Neural crest cell (in vitro differentiated cells): ENCODE results near the gene TMEM175. TPM values are rescaled to one million over a fixed set of nuclear protein-coding genes. Genes with fewer than 3 reads are reported as not detected.

ENCODE experiments used
- DNase-seq: peaks from one replicate; pipeline ENCODE4 v3.0.0; 2021; ENCODE audit warnings: low read depth, mixed read lengths, low spot score
- H3K27ac Mint-ChIP-seq: one replicate; pipeline ENCODE4 v1.8.0; 2021; ENCODE audit warnings: mild to moderate bottlenecking, mixed read lengths; ENCODE audit not compliant: unreplicated experiment
- H3K27me3 Mint-ChIP-seq: 2 replicates; pipeline ENCODE4 v1.8.0; 2021; ENCODE audit warnings: low read depth, mild to moderate bottlenecking, mixed read lengths
- H3K36me3 Mint-ChIP-seq: 2 replicates; pipeline ENCODE4 v1.8.0; 2021; ENCODE audit warnings: low read depth, mild to moderate bottlenecking, mixed read lengths
- H3K4me1 Mint-ChIP-seq: 2 replicates; pipeline ENCODE4 v1.8.0; 2021; ENCODE audit warnings: mixed read lengths
- H3K4me3 Mint-ChIP-seq: one replicate; pipeline ENCODE4 v1.8.0; 2021; ENCODE audit warnings: mild to moderate bottlenecking, mixed read lengths
- H3K9me3 Mint-ChIP-seq: 2 replicates; pipeline ENCODE4 v1.8.0; 2021; ENCODE audit warnings: mixed read lengths
- CTCF ChIP-seq: fragments of 200-600 bp; sonication (generic); conservative IDR thresholded peaks from 2 replicates; pipeline ENCODE4 v1.5.0; 2021; ENCODE audit warnings: antibody characterized with exemption, mild to moderate bottlenecking
- total RNA-seq: library from RNA; stranded (reverse); gene quantifications from 2 replicates; pipeline ENCODE4 v1.2.1, GENCODE V29; 2021

Gene TMEM175
- total RNA-seq, 1 donor from 2014 or later, result 15.2 TPM

GRCh38 chr4:899556-899906, 32.7 kb upstream of the TMEM175 start:
- no peaks in the 10 kb centered on the region for H3K9me3 Mint-ChIP-seq
- H3K27ac Mint-ChIP-seq, result peak overlapping the region; percentile 65
- no peak overlapping the region for H3K4me3 Mint-ChIP-seq
- DNase-seq, result no peak
- peaks cover 3% of the 10 kb centered on the region for H3K36me3 Mint-ChIP-seq
- no peak for TF ChIP-seq CTCF
- no peaks in the 10 kb centered on the region for H3K27me3 Mint-ChIP-seq
- no peaks in the 10 kb centered on the region for H3K4me1 Mint-ChIP-seq

GRCh38 chr4:900073-900472, 32.2 kb upstream of the TMEM175 start:
- Mint-ChIP-seq H3K36me3 (peaks cover 3% of the 10 kb centered on the region), H3K27me3 (no peaks in the 10 kb centered on the region), H3K4me1 (no peaks in the 10 kb centered on the region), H3K4me3 (no peak overlapping the region), H3K9me3 (no peaks in the 10 kb centered on the region), H3K27ac (peak overlapping the region; percentile 65)
- DNase-seq, result no peak
- no peak for TF ChIP-seq CTCF

GRCh38 chr4:900721-901120, 31.5 kb upstream of the TMEM175 start:
- Mint-ChIP-seq H3K27me3 (no peaks in the 10 kb centered on the region), H3K4me3 (no peak overlapping the region), H3K4me1 (no peaks in the 10 kb centered on the region), H3K9me3 (no peaks in the 10 kb centered on the region), H3K27ac (no peak overlapping the region), H3K36me3 (peaks cover 5% of the 10 kb centered on the region)
- no peak for DNase-seq
- TF ChIP-seq CTCF, result no peak

- DNase-seq, result no peak
- Mint-ChIP-seq H3K4me3 (no peak overlapping the region), H3K9me3 (no peaks in the 10 kb centered on the region), H3K4me1 (peaks cover under 1% of the 10 kb centered on the region), H3K27ac (peak overlapping the region; percentile 35), H3K27me3 (no peaks in the 10 kb centered on the region), H3K36me3 (peaks cover 8% of the 10 kb centered on the region)
- TF ChIP-seq CTCF, result no peak
These were observed 30.9 kb upstream of the TMEM175 start for GRCh38 chr4:901192-901910.

DNA sequence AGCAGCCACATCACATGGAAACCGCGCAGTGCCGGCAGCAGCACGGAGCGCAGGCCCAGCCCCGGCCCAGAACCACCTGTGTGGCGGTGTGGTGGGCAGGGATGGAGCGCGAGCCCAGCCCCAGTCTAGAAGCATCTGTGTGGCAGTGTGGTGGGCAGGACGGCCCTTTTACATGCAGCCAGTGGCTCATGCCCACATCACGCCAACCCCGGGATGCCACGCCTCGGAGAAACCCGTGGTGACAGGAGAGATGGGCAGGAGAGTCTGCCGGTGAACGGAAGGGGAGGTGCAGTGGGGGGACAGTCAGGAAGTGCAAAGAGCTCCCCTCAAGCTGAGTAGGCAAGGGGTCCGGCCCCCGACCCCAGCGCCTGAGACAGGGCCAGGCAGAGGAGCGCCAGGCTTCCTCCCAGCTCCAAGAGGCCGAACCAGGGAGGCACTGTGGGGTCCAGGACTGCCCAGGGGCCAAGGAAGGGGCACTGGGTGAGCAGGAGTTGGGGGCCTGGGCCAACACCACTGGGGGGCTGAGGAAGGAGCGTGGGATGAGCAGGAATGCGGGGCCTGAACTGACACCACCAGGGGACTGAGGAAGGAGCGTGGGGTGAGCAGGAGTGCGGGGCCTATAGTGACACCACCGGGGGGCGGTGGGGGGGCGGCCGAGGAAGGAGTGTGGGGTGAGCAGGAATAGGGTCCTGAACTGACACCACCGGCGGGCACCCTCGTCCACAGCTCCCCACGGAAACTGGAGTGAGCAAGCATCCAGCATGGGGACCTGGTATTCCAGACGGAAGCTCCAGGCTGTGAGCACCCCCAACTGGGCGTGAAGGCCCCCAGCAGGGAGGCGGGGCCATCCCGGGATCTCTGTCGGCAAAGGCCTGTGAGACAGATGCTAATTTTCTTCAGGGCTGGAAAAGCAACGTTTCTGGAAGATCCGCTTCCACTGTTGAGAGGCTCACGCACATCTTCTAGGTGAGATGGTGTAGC, 28.9 kb upstream of the TMEM175 start:
- H3K9me3 Mint-ChIP-seq, result no peaks in the 10 kb centered on the region
- DNase-seq, result no peak
- H3K4me1 Mint-ChIP-seq, result peaks cover 5% of the 10 kb centered on the region
- H3K27me3 Mint-ChIP-seq, result no peaks in the 10 kb centered on the region
- H3K4me3 Mint-ChIP-seq, result no peak overlapping the region
- H3K36me3 Mint-ChIP-seq, result peaks cover 8% of the 10 kb centered on the region
- TF ChIP-seq CTCF, result no peak
- H3K27ac Mint-ChIP-seq, result no peak overlapping the region
